C1 segment of cervical spinal cord (tissue), 14 donors: ENCODE data around the gene MPST.

Experiments used
- DNase-seq, 14 donors: peaks; one replicate each; lab custom pipeline; 2025; lab: John Stamatoyannopoulos, UW

MPST gene

GRCh38 chr22:37000676-37001534, 18.6 kb upstream of the MPST start:
- DNase-seq: no peak

- DNase-seq: no peak
Measured at GRCh38 chr22:37001826-37002225, 17.7 kb upstream of the MPST start.

GRCh38 chr22:37002633-37003032, 16.9 kb upstream of the MPST start:
- DNase-seq: no peak

GRCh38 chr22:37007651-37008050, 11.9 kb upstream of the MPST start:
- no peak for DNase-seq

GRCh38 chr22:37008365-37008764, 11.2 kb upstream of the MPST start:
- DNase-seq: no peak

GRCh38 chr22:37009490-37009889, 10.1 kb upstream of the MPST start:
- no peak for DNase-seq

GRCh38 chr22:37010174-37010573, 9.4 kb upstream of the MPST start:
- no peak for DNase-seq

GRCh38 chr22:37010976-37011375, 8.6 kb upstream of the MPST start:
- no peak for DNase-seq

GRCh38 chr22:37011472-37011871, 8.1 kb upstream of the MPST start:
- DNase-seq: no peak

- DNase-seq: peak in 4 of 14 donors; percentile 5 to 40 (median 29)
Measured at GRCh38 chr22:37012262-37012904, 7.2 kb upstream of the MPST start.

GRCh38 chr22:37012956-37013355, 6.6 kb upstream of the MPST start:
- no peak for DNase-seq

- DNase-seq: no peak
Measured at GRCh38 chr22:37014415-37014806, 5.1 kb upstream of the MPST start.

GRCh38 chr22:37014835-37015586, 4.5 kb upstream of the MPST start:
- DNase-seq: no peak

GRCh38 chr22:37015587-37015878, 4.0 kb upstream of the MPST start:
- no peak for DNase-seq

GRCh38 chr22:37016134-37016910, 3.2 kb upstream of the MPST start:
- no peak for DNase-seq

GRCh38 chr22:37017356-37017755, 2.2 kb upstream of the MPST start:
- no peak for DNase-seq

GRCh38 chr22:37018086-37018814, 1.3 kb upstream of the MPST start:
- DNase-seq: no peak

- DNase-seq: peak in 10 of 14 donors; percentile 24 to 76 (median 45)
Measured at GRCh38 chr22:37018815-37019308, 680 bp upstream of the MPST start.

- DNase-seq: peak in 4 of 14 donors; percentile 57 to 74 (median 68)
Measured at GRCh38 chr22:37020192-37020479, 594 bp downstream of the MPST start.

GRCh38 chr22:37021041-37021440, 1.5 kb downstream of the MPST start:
- no peak for DNase-seq
